GM21619 (cell line): ENCODE measurements around the gene HAO1.
A peak's percentile ranks its signal among the peaks of the same experiment; 100 is the strongest.
"Not testable (repeated sequence)": the region's sequence is repeated elsewhere in the genome, so short reads cannot be mapped to it uniquely, and the experiment has no call there.

ENCODE experiments used
- ATAC-seq: cut with Tn5 transposase; IDR thresholded peaks from one replicate; pipeline ENCODE4 v1.9.1; 2021; ENCODE audit not compliant: unreplicated experiment

The HAO1 gene

DNA sequence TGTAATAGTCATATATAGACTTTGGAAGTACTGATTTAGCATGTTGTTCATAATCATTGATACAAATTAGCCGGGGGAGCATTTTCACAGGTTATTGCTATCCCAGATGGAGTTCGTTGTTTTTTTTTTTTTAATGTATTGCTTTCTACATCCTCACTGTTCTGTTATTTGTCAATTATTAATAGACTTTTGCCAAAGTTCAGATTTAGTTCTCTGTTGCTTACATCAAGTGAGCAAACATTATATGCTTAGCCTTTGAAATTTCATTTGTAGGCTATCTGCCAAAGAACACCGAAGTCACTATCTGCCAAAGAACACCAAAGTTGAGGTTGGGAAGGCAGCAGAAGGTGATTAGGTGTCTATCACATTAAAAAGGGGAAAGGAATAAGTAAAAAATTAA, at the start of gene HAO1:
Gene HAO1, minus strand, starts transcription at position 118 of the 400 bp plus-strand sequence. Its CDS starts 36 bp downstream, at position 82.
- no peak for ATAC-seq

DNA sequence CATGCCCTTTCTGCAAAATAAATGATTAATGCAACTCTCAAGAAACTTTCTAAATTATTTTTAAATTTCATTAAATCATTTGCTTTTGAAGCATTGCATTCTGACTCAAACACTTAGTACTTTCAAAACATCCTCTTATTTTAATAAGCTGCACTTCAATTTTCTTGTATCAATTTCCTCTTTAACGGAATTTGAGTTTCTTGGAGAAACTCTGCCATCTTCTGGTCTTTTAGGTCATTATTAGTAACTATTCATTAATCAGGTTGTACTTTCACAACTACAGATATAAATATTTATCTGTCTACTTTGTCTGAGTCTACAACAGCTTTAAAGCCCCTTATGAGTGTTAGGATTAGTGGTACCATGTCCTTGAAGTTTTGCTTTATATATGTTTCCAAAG, 49.1 kb upstream of the HAO1 start:
- no peak for ATAC-seq

DNA sequence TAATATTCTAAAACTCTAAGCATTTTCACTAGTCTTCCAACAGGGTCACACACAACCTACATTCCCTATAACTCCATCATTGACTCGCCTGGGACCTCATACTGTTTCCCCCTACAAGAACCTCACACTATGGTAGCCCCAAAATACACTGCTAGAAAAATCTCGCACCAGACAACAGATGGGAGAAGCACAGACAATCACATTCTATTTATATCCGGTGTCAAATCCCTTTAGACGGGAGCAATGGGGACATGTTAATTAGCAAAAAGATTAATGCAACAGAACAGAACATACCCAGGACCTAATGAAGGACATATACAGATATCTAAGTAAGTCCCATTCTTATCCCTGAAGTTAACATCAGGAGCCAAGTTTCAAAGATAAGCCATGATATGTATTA, 45.7 kb upstream of the HAO1 start:
- no peak for ATAC-seq

DNA sequence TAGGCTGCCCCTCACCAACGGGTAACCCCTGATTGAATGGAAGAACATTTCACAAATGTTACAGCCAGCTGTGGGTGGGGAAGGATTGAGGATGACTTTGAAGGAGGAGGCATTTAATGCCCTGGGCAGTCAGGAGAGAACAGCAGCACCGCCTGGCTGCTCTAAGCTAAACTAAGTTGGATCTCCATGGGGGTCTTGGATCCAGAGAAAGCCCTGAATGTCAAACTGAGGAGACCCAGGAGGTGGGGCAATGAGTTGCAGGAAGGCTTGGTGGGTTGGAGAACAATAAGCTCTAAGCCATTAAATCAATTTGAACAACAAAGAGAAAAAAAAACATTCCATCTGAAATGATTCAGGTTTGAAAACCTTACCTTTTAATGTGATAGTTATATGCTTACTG, 43.9 kb upstream of the HAO1 start:
- ATAC-seq: no peak

DNA sequence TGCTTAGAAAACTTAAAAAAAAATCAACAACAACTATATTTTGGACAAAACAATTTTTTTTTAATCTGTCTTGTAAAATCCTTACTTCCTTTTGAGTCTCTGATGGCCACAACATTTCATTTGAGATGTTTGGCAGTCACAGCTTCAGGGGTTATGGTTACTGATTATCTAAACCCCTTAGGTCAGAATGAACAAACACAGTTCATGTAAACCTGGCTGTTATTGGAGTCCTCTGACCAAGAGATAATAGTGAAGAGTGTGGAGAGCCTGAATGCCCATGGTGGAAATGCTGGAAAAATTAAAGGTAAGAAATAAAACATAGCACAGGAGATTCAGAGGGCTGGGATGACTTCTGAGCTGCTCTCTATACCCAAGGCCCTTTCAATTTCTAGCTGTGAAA, 41.1 kb upstream of the HAO1 start:
- ATAC-seq: no peak

DNA sequence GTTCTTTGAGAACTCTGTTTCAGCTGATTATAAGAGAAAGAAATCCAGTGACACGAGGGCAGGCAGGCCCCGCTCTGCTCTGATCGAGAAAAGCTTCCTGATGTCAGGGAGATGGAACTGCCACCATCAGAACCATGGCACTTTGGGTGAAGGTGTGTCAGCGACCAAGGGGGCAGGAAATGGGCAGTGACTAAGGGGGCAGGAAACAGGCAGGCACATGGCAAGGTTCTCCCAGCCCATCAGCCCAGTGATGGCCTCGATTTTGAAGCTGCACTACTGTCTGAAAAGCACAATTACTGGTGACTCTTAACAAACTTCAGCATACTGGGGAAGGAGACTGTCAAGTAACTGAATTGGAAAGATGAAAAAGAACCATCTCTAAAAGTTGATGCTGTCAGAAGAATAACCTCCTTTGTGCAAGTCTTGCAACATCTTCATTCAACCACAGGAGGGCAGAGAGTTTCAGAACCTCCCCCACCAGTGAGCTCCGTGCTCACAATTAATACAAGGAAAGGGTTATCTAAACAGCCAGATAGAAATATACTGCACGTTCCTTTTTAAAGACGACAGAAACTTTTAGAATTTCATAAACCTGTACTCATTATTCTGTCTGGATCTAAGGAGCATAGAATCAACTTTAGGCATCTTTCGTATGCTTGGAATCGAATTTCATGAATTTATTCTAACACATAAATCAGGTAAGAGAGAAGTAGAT, 40.2 kb upstream of the HAO1 start:
- peak; percentile 86 for ATAC-seq

DNA sequence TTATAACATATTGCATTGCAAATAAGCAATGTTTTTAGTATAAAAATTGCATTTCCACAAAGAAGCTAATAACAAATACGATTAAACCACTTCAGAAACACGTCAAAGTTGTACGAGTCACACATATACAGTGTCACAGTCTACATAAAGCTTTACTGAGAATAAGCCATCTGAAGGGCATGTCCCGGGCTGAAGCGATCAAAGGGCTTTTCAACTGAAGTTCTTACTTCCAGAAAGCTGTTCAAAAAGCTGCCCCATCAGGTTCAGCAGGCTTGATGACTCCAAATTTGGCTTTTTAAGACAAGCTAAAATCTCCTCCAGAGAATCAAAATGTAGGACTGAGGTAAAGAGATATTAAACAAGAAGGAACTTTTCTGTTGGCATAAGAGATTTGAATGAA, 37.5 kb upstream of the HAO1 start:
- no peak for ATAC-seq

DNA sequence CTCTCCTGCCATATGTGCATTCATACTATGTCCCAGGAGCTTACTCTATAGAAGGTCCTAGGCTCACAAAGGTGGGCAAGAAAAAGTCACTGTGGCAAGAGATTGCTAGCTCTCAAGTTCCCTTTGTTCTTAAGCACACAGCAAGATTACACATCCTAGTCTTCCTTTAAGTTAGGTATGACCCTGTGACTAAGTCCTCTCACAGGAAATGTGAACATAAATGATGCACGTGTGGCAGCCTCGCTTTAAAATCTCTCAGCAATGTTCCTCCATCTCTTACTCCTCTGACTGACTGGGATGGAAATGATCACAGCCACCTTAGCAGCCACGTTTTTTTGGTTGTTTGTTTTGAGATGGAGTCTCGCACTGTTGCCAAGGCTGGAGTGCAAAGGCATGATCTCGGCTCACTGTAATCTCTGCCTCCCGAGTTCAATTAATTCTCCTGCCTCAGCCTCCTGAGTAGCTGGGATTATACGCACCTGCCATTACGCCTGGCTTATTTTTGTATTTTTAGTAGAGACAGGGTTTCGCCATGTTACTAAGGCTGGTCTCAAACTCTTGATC, 35.7 kb upstream of the HAO1 start:
- ATAC-seq: no peak

DNA sequence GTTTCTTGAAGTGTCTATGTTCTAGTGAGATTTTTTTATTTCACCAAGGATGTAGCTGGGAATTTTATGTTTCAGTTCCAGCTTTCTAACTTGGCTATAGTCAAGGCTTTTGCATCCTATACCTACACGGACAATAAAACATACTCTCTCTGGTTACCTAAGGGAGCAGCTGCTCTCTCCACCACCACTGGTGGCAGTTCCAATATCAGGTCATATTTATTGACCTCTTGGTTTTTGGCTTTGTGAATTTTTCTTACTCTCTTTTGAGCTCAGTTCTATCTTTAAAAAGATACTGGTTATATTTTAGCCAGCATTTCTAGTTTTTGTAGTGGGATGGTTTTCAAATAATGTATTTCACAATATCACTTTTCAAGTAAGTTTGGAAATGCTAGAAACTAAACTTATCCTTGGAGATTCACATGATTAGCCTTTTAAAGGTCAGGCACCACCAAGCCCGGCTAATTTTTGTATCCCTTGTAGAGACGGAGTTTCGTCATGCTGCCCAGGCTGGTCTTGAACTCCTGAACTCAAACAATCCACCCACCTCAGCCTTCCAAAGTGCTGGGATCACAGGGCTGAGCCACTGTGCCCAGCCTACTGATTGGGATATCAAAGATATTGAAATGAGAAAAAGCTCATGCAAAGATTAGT, 34.7 kb upstream of the HAO1 start:
- no peak for ATAC-seq

DNA sequence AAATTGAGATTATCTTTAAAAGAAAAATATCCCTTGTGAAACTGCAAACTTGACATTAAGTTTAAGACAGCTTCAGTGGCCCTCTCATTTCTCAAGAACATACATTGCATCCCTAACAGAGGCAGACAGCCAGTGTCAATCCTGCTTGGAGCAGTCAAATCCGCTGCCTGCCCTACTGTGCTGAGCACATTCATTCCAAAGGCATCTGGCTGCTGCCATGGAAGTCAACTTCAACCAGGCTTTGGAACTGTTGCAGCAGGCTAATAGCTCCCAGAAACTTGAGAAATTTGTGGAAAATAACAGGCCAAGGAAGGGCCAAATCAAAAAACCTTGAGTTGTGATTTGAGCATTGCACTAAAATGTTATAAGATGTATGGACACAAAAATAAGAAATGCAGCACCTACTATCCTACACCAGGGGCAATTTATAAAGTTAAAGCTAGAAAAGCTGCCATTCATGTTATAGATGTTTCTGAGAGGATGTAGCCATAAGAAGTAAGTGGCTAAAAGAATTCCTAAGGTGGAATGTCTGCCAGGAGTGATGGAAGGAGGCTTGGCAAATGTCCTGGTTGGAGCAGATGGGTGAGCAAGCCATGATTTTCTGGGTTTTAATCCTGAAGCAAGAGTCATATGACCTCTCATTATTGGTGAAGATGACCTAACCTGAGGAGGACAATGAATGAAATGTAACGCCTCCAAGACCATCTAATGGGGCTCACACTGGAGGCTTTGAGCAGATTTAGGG, 31.4 kb upstream of the HAO1 start:
- no peak for ATAC-seq

DNA sequence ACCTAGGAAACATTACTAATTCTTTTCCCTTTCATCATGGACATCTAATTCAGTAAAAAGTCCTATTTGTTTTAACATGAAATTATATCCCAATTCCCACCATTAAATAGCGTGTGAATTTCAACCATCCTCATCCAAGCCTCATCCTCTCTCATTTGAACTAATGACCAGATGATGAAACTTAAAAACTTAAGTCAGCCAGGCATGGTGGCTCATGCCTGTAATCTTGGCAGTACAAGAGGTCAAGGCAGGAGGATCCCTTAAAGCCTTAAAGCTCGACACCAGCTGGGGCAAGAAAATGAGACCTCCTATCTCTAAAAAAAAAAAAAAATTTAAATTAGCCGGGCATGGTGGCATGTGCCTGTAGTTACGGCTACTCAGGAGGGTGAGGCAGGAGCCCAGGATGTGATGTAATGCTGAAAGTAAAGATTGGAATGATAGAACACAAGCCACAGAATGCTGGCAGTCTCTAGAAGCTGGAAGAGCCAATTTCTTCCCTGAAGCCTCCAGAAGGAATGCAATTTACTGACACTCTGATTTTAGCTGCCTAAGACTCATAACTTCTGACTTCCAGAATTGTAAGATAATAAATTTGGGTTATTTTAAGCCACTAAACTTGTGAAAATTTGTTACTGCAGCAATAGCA, 27.1 kb upstream of the HAO1 start:
- ATAC-seq: no peak

DNA sequence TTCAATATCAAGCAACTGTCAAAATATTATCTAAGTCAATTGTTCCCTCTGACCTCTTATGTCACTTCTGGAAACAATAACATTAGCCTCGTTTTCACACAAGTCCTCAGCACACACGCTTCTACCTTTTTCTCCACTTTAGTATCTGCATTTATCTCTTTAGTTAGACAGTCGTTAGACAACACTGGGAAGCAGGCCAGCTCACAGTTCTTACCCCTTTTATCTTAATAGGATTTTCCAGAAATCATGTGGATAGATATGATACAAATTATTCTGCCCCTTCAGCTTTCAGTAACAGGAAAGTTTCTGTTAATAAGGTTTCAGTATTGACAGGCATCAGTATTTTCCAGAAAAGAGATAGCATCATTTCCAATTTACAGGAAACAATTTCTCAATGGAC, 25.9 kb upstream of the HAO1 start:
- ATAC-seq: no peak

DNA sequence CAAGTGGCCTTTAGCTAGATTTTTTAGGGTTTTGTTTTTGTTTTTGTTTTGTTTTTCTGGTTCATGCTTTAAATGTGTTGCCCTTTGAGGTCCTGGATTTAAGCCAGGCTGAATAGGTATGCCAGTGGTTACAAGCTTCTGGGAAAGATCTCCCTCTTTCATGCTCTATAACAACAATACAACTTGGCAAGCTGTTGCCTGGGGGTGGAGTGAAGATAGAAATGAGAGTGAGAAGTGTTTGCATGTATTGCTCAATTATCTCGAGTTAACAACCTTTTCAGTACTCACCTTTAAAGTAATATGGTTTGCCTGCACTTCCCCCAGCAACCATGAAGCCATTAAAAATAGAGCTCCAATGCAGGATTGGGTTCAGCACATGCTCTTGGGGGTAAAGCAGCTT, 19.2 kb upstream of the HAO1 start:
- ATAC-seq: no peak

DNA sequence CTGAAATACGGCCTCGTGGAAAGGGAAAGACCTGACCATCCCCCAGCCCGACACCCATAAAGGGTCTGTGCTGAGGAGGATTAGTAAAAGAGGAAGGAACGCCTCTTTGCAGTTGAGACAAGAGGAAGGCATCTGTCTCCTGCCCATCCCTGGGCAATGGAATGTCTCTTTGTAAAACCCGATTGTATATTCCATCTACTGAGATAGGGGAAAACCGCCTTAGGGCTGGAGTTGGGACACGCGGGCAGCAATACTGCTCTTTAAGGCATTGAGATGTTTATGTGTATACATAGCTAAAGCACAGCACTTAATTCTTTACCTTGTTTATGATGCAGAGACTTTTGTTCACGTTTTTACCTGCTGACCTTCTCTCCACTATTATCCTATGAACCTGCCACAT, 16.3 kb upstream of the HAO1 start:
- ATAC-seq: not testable (repeated sequence)

DNA sequence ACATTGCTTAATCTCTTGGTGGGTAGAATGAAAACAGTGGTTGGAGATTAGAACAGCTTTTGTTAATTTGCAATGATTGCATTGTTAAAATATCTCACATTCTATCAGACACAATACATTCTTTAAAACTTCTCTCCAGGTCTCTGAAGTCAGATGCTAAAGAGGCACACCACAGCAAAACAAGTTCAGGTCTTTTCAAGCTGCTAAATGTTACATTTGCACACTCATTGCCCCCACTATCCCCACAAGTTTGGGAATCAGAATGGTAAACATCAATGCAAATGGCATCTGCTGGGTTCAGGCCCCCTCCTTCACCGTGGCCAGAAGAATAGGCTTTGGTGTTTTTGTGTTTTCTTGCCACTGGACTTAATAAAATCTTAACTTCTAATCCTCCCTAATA, 10.1 kb upstream of the HAO1 start:
- ATAC-seq: no peak

DNA sequence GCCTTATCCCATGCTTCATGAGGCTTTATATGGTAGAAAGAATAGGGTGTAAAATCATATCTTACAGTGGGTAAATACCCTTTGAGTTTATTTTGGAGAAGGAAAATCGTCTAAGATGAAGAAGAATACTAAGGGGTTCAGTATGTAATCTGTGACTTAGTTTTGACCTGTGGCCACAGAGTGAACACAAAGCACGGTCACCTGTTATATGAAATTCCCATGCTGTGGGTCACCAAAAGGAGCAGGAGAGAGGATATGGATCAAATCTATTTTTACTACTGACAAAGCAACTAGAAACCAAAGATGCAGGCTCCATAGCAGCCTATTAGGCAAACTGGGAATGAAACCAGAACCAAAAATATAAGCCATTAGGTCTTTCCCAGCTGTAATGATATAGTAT, 3.6 kb upstream of the HAO1 start:
- ATAC-seq: no peak

DNA sequence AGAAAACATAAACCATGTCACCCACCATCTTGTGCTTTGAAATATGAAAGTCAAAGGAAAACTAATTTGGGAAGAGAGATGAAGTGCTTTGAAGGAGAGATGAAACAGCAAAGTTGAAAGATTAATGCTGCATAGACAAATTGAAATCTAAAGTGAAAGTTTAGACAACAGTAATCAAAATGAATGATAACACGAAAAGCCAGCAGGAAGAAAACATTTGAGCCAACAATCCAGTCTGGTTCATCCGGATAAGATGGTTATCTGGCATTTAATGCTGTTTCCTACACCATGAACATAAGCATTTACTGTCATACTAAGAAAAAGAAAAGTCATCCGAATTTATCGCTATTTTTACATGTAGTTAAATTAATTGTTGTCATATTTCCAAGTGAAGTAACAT, 595 bp downstream of the HAO1 start:
- no peak for ATAC-seq

DNA sequence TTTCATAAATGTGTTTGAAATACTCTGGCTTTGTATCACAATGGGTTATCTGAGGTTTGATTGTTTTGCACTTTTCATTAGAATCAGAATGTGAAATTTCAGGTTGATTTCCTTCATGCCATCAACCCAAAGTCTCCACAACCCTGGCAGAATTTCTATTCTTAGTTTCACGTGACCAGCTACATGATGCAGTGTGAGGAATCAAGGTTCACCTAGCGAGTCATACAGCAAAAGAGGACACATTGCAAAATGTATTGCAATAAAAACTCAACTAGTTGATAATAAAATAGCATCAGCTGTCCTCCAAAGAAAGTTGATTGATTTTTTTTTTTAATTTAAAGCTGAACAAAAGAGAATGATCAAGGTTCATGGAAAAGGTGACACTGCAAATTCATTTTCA, 2.2 kb downstream of the HAO1 start:
- no peak for ATAC-seq

DNA sequence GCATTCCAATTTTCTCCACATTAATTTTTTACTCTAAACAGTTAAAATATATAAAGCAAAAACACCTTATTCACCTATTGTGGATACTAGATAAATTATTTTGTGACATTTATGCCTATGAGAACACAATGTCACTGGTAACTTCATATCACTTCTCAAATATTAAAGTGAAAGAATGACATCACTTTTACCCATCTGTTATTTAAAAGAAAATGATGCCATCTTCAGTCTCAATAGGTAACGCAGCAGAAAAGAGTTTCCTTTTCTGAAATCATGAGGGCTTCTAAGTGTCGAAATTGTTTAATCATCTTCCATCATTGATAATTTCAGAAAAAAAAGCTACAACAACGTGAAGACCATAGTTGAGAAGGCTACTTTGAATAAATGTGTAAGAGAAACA, 2.9 kb downstream of the HAO1 start:
- ATAC-seq: no peak

DNA sequence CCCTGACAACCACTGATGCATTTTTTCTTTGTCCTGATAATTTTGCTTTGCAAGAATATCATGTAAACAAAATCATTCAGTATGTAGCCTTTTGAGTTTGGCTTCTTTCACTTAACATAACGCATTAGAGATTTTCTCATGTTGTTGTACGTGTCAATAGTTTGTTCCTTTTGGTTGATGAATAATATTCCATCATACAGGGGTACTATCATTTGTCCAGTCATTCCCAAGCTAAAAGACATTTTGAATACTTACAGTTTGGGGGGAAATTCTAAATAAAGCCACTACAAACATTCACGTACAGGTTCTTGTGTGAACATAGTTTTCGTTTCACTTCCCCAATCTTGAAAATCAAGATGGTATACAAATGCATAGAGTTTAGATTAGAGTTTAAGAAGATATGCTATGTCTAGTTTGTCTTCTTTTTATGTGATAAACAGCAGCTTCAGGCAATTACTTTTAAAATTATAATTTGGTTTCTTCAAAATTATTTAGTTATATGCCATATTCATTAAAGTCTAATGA, 5.2 kb downstream of the HAO1 start:
- no peak for ATAC-seq

DNA sequence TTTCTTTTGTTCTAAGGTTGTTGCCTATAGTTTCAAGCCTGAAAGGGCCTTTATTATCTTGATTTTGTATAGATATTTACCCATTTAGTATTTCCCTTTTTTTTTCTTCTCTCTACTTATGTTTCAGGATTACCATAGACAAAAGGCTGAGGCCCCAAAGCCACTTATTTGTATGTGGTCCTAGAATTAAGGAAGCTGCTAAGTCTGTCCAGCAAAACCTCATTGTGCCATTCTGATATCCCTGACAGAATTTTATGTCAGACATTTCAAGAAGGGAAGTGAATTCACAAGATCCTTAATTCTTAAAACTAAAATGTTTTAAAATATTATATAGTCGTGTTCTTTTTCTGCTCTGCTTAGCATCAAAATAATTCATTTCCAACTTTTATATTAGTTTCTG, 6.9 kb downstream of the HAO1 start:
- no peak for ATAC-seq
